ENCODE results near the gene MAPK11. TPM values are rescaled to one million over a fixed set of nuclear protein-coding genes. Genes with fewer than 3 reads are reported as not detected.

The MAPK11 gene
- total RNA-seq, 2 experiments from 2014 or later, result 5.9 to 6.2 TPM

- ChIA-PET CTCF (interaction anchor here (1.1 to 1.4 kb wide), 2 partner anchors 9 to 22 kb away, joined by 3 read pairs; no protein-coding TSS in a partner anchor), POLR2A (no interaction called here)
- Mint-ChIP-seq H3K27ac (no peak overlapping the region), H3K27me3 (peaks cover 16% of the 10 kb centered on the region), H3K9me3 (no peaks in the 10 kb centered on the region), H3K36me3 (ENCODE audit: low read depth) (no peaks in the 10 kb centered on the region), H3K4me3 (no peak overlapping the region), H3K4me1 (ENCODE audit: low read depth) (peaks cover 12% of the 10 kb centered on the region)
- no peak for DNase-seq
- no peak for ATAC-seq
- intact Hi-C loops (cut with micrococcal nuclease), result no loop called here
- no peak for TF ChIP-seq CTCF (IDR thresholded peaks at IDR 0.05)
Measured at GRCh38 chr22:50302564-50302963, 32.4 kb upstream of the MAPK11 start.

- CTCF ChIA-PET, result interaction anchor here (1.1 to 1.4 kb wide), 2 partner anchors 8 to 23 kb away, joined by 3 read pairs; no protein-coding TSS in a partner anchor
- no peaks in the 10 kb centered on the region for H3K36me3 Mint-ChIP-seq (ENCODE audit: low read depth)
- peaks cover 12% of the 10 kb centered on the region for H3K4me1 Mint-ChIP-seq (ENCODE audit: low read depth)
- no peak for ATAC-seq
- TF ChIP-seq CTCF (IDR thresholded peaks at IDR 0.05), result no peak
- no peak for DNase-seq
- H3K27me3 Mint-ChIP-seq, result peaks cover 18% of the 10 kb centered on the region
- intact Hi-C loops (cut with micrococcal nuclease), result no loop called here
- no peak overlapping the region for H3K27ac Mint-ChIP-seq
- POLR2A ChIA-PET, result no interaction called here
- H3K4me3 Mint-ChIP-seq, result no peak overlapping the region
- no peaks in the 10 kb centered on the region for H3K9me3 Mint-ChIP-seq
Measured at GRCh38 chr22:50302041-50302541, 31.9 kb upstream of the MAPK11 start.

GRCh38 chr22:50301581-50301991 is 31.4 kb upstream of the MAPK11 start:
- TF ChIP-seq CTCF (IDR thresholded peaks at IDR 0.05), result no peak
- Mint-ChIP-seq H3K27me3 (peaks cover 18% of the 10 kb centered on the region), H3K36me3 (ENCODE audit: low read depth) (no peaks in the 10 kb centered on the region), H3K4me1 (ENCODE audit: low read depth) (peaks cover 12% of the 10 kb centered on the region), H3K9me3 (no peaks in the 10 kb centered on the region), H3K4me3 (no peak overlapping the region), H3K27ac (no peak overlapping the region)
- no peak for DNase-seq
- CTCF ChIA-PET, result interaction anchor here (1.1 to 1.4 kb wide), 2 partner anchors 8 to 23 kb away, joined by 3 read pairs; no protein-coding TSS in a partner anchor
- intact Hi-C loops (cut with micrococcal nuclease), result no loop called here
- ATAC-seq, result no peak
- POLR2A ChIA-PET, result no interaction called here

- Mint-ChIP-seq H3K9me3 (no peaks in the 10 kb centered on the region), H3K36me3 (ENCODE audit: low read depth) (no peaks in the 10 kb centered on the region), H3K4me3 (no peak overlapping the region), H3K4me1 (ENCODE audit: low read depth) (peaks cover 6% of the 10 kb centered on the region), H3K27ac (no peak overlapping the region), H3K27me3 (peaks cover 11% of the 10 kb centered on the region)
- no peak for TF ChIP-seq CTCF (IDR thresholded peaks at IDR 0.05)
- intact Hi-C loops (cut with micrococcal nuclease), result no loop called here
- no peak for DNase-seq
- CTCF ChIA-PET, result no interaction called here
- no peak for ATAC-seq
- POLR2A ChIA-PET, result interaction anchor here (1.0 kb wide), 1 partner anchor 13 kb away, joined by 3 read pairs; no protein-coding TSS in a partner anchor
Measured at GRCh38 chr22:50300620-50301257, 30.6 kb upstream of the MAPK11 start.
